Measurements from ENCODE around the gene KBTBD6. TPM values are rescaled to one million over a fixed set of nuclear protein-coding genes. Genes with fewer than 3 reads are reported as not detected.

KBTBD6 gene
- total RNA-seq, 1 experiment from 2014 or later: 9.3 TPM

- no peaks in the 10 kb centered on the region for H3K27me3 Mint-ChIP-seq (ENCODE audit: insufficient read depth, unreplicated experiment)
- no peak for DNase-seq
- TF ChIP-seq CTCF (IDR thresholded peaks at IDR 0.05; ENCODE audit: insufficient read depth in 1 of 2, low read depth in 1 of 2, low read length in 1 of 2, severe bottlenecking in 1 of 2, unreplicated experiment in 1 of 2): no peak
- Histone ChIP-seq H3K4me3 (ENCODE audit: low read depth, low read length) (no peak overlapping the region), H3K4me1 (no peaks in the 10 kb centered on the region), H3K9me3 (no peaks in the 10 kb centered on the region), H3K27me3 (replicated peaks; ENCODE audit: control insufficient read depth, insufficient read depth, low read length) (no peaks in the 10 kb centered on the region), H3K36me3 (ENCODE audit: control insufficient read depth, insufficient read depth, low read length) (no peaks in the 10 kb centered on the region)
- no peaks in the 10 kb centered on the region for H3K9me3 Mint-ChIP-seq (ENCODE audit: unreplicated experiment)
- ChIA-PET POLR2A (no interaction called here), CTCF (no interaction called here)
- peaks cover 13% of the 10 kb centered on the region for H3K36me3 Mint-ChIP-seq (ENCODE audit: insufficient read depth, unreplicated experiment)
- no TSS peak for BruUV-seq (replicated peaks)
- no peak overlapping the region for H3K4me3 Mint-ChIP-seq (ENCODE audit: unreplicated experiment)
- H3K27ac Mint-ChIP-seq (ENCODE audit: unreplicated experiment): no peak overlapping the region
- intact Hi-C loops (cut with micrococcal nuclease; ENCODE audit: unreplicated experiment): no loop called here
- H3K4me1 Mint-ChIP-seq (ENCODE audit: low read depth, unreplicated experiment): no peaks in the 10 kb centered on the region
Observed at GRCh38 chr13:41085961-41086585, 46.5 kb downstream of the KBTBD6 start.

GRCh38 chr13:41079725-41080124 lies 52.9 kb downstream of the KBTBD6 start:
- peaks cover 65% of the 10 kb centered on the region for H3K36me3 Mint-ChIP-seq (ENCODE audit: insufficient read depth, unreplicated experiment)

More at GRCh38 chr13:41079725-41080124, 52.9 kb downstream of the KBTBD6 start:
- no peak for DNase-seq
- no peaks in the 10 kb centered on the region for H3K9me3 ChIP-seq
- Mint-ChIP-seq H3K27me3 (ENCODE audit: insufficient read depth, unreplicated experiment) (no peaks in the 10 kb centered on the region), H3K9me3 (ENCODE audit: unreplicated experiment) (no peaks in the 10 kb centered on the region), H3K27ac (ENCODE audit: unreplicated experiment) (no peak overlapping the region), H3K4me3 (ENCODE audit: unreplicated experiment) (no peak overlapping the region), H3K4me1 (ENCODE audit: low read depth, unreplicated experiment) (no peaks in the 10 kb centered on the region)
- no peak for TF ChIP-seq CTCF (IDR thresholded peaks at IDR 0.05; ENCODE audit: insufficient read depth in 1 of 2, low read depth in 1 of 2, low read length in 1 of 2, severe bottlenecking in 1 of 2, unreplicated experiment in 1 of 2)
- BruUV-seq (replicated peaks): no TSS peak
- intact Hi-C loops (cut with micrococcal nuclease; ENCODE audit: unreplicated experiment): loop anchor here (10.0 kb wide), 1 partner anchor 305 kb away; no protein-coding TSS in a partner anchor
- H3K4me3 ChIP-seq (ENCODE audit: low read depth, low read length): no peak overlapping the region
- peaks cover 1% of the 10 kb centered on the region; the same call in 1 of the 2 replicates for H3K36me3 ChIP-seq (ENCODE audit: control insufficient read depth, insufficient read depth, low read length)
- ChIA-PET CTCF (no interaction called here), POLR2A (no interaction called here)
- H3K27me3 ChIP-seq (replicated peaks; ENCODE audit: control insufficient read depth, insufficient read depth, low read length): no peaks in the 10 kb centered on the region
- H3K4me1 ChIP-seq: no peaks in the 10 kb centered on the region

Small RNA genes lying within 50 kb of the gene (microRNA-seq; reads per million reads assigned to microRNA genes)
- not detected for gene MIR3168

Other genes starting within 250 kb of the KBTBD6 start
- gene ELF1, start 113.5 kb downstream of the KBTBD6 start, total RNA-seq (2022): 108 and 116 TPM in 2 replicates
- gene WBP4, start 71.3 kb downstream of the KBTBD6 start, total RNA-seq (2022): 12.9 and 13.6 TPM in 2 replicates
- 10.1 and 10.5 TPM in 2 replicates for gene KBTBD7, start 61.8 kb upstream of the KBTBD6 start, total RNA-seq (2022)
- 21.2 and 24.7 TPM in 2 replicates for gene MTRF1, start 130.8 kb upstream of the KBTBD6 start, total RNA-seq (2022)
- 32.4 and 37.3 TPM in 2 replicates for gene NAA16, start 178.5 kb upstream of the KBTBD6 start, total RNA-seq (2022)

All from Caco-2 (cell line).